Caki2 (cell line): ENCODE data around the gene PLXNA2. TPM values are rescaled to one million over a fixed set of nuclear protein-coding genes. Genes with fewer than 3 reads are reported as not detected.

Experiments
- DNase-seq: peaks from one replicate; pipeline ENCODE4 v3.0.0-alpha.2; 2015; ENCODE audit warnings: low read depth
- in situ Hi-C: cut with HindIII; loops from 2 replicates; pipeline ENCODE4 v1.10.0; 2016; ENCODE audit warnings: low sequenced_read_pairs, low pct_unique_long_range_greater_than_20kb, mixed read lengths
- total RNA-seq: library from RNA; depleted of rRNA; stranded (reverse); fragments of >200 nt; shearing (Covaris generic); gene quantifications from 2 replicates; pipeline ENCODE4 v1.2.3, GENCODE V29; 2014; ENCODE audit warnings: low replicate concordance

PLXNA2 gene
- total RNA-seq, 1 experiment from 2014 or later = 1.6 TPM

DNA sequence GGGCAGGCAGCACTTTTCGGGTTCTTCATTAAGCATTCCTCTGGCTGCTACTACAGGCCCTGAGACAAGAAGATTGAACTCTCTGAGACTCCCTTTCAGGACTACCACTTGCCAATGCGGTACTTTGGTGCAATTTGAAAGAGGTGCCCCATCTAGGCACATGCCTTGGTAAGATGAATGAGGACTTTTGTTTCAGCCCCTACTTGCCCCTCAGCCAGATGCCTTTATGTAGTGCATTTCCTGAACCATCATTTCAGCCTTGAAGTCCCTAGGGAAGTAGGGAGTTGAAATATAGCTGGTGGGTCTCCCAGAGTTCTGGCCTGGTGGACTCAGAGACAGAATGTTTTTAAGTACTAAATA is 123.8 kb downstream of the PLXNA2 start:
- DNase-seq = no peak
- in situ Hi-C loops = no loop called here

DNA sequence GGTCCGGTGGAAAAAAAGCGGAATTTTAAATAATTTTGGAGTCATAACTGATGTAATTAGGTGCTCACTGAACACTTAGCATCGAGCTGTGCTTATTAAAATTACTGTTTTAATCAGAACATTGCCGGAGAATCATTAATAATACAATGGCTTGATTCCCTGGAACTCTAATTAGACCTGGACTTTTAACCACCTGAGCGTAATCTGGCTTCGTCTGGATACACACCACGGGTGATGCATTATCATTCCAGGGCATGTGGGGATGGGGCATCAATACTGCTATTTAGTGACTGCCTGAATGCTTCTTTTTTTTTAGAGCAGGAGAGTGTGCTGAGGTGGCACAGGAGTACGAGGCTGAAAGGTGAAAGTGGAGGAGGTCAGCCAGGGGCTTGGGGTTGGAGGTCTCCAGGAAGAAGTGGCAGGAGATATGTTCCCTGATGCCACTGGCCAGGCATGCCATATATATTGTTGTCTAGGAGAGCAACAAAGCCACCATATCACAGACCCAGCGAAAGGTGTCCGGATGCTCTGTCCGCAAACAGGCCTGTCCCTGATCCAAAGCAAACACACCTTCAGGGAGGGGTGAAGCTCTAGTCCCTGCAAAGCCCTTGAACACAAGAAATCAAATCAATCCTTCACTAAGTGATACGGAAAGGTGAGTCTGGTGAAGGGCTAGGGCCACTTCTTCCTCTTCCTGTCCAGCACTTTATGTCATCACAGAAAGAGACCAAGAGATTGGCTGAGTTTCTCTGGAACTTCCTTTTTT is 125.2 kb downstream of the PLXNA2 start:
- in situ Hi-C loops = no loop called here
- DNase-seq = no peak

DNA sequence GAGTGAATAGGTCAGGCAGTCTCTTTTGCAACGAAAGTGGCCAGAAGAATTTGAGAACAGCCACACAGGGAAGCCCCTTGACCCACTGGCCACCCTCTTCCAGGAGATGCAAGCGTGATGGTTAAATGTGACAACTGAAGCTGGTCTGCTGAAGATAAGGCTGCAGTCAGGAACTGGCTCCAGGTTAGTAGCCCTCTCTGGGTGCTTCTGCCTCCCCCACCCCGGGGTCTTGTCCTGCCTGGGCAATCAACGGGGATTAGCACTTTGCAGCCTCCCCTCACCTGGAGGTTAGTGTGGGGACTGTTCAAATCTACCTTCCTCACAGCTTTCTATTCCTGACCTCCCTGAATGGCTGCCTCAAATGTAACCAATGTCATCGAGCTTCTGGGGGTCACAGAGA is 125.9 kb downstream of the PLXNA2 start:
- DNase-seq = no peak
- in situ Hi-C loops = no loop called here

DNA sequence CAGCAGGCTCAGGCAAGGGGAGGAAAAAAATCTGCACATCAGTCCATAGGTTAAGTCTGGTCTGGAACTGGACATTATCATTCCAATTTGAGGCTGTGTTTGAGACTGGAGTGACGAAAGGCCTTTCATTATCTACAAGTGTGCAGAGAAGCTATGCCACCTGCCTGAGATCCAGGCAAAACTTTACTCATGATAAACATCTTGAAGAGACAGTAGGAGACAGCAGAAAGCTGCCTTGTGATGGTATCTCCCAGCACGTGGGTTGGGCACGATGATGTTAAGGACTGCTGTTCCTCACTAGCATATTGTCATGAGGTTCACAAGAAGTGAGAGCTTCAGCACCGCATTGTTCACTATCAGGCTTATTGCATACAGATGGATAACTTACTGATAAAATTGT is 126.4 kb downstream of the PLXNA2 start:
- DNase-seq = no peak
- in situ Hi-C loops = no loop called here

DNA sequence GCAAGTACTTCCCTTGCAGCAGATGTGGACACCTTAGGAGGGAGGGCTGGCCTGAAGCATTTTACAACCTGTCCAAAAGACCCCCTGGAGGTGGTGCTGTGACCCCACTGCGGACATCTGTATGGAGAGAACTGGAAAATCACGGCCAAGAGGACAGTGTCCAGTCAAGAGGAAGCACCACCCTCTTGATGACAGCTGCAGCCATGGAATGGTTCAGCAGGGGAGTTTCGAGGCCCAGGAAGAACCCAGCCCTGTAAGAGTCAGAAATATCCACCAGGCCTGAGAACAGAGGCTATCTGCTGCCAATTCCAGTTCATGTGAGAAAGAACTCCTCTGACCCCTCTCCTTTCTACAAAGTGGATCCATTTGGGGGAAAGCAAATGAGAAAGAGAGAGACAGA is 126.8 kb downstream of the PLXNA2 start:
- no peak for DNase-seq
- in situ Hi-C loops = no loop called here

DNA sequence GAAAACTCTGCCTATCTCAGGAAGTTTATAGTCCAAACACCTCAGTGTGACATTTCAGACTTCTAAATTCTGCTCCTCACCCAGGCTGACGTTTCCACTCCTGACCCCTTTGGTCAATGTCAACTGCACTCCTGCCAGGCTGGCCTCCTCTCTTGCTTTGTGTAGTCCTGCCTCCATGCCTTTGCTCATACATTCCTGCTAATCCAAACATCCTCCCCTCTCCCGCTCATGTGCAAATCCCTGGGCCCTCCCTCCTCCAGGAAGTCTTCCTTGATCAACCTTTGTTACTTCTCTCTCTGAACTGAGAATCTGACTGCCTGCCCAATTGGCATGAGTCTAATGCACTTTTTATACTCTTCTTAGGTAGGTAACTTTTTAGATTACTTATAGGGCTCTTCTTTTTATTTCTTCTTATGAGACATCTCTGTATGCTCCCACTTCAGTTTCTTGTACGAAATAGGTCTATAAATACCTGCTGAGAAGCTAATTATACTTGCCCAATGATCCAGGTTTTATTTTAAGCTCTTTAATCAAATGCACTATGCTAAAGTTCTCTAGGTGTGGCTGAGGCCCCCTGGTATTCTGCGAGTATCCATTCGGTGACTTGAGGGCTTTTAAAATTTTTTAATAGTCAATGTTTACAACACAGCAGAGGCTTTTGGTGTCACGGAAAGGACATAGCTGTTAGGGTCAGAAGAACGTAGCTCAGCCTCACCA is 128.1 kb downstream of the PLXNA2 start:
- no peak for DNase-seq
- in situ Hi-C loops = no loop called here

DNA sequence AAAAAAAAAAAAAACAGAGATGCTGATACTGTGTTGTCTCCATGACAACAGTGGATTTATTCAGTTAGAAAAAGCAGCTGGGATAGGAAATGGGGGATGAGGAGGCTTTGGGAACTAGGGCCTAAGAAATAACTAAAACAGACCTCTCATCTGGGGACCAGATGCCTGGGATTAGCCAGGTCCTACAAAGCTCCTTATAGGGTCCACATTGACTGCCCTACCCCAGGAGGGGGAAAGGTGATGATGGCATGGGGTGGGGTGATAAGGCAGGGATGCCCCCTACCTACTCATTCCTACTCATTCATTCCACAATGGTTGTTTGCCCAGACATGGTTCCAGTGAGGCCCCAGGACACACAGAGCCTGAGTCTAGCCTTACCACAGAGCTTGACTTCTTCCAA is 131.2 kb downstream of the PLXNA2 start:
- DNase-seq = no peak
- in situ Hi-C loops = no loop called here

DNA sequence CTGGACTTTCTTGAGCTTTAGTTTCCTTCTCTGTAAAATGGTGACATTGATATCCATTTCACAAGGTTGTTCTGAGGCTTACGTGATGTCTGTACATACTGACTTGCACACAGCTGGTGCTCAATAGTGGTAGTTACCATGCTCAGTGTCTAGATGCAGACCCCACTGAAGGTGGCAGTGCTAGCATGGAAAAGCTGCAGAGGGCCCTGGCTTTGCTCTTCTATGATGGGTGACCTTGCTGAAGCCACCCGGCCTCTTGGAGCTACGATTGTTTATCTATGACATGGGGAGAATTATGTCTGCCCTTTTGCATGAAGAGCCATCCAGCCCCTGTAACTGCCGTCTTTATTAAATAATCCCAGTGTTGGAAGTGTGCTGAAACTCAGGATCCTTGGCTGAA is 131.8 kb downstream of the PLXNA2 start:
- DNase-seq = no peak
- in situ Hi-C loops = no loop called here

DNA sequence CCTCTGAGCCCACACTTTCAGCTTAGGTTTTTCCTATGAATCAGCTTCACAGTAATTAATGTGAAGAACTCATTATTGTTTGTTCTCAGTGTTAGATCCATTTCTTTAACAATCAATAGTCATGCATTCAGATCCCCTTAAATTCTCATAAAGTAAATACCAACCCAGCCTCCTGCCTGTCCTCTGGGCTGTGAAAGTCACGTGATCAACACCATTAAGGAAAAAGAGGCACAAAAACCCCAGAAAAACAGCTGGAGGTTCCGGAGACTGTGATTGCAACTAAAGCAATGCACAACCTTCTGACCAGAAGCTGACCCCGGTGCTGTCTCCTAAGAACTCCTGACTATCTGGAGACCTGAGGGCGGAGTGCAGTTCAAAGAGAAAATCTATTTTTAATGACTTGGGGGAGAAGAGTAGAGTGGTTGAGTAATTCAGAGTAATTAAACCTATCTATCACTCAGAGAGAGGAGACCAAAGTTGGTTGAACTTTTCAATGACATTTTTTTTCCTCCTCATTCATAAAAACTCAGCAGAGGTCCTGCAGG is 132.5 kb downstream of the PLXNA2 start:
- in situ Hi-C loops = no loop called here
- peak; percentile 44 for DNase-seq

DNA sequence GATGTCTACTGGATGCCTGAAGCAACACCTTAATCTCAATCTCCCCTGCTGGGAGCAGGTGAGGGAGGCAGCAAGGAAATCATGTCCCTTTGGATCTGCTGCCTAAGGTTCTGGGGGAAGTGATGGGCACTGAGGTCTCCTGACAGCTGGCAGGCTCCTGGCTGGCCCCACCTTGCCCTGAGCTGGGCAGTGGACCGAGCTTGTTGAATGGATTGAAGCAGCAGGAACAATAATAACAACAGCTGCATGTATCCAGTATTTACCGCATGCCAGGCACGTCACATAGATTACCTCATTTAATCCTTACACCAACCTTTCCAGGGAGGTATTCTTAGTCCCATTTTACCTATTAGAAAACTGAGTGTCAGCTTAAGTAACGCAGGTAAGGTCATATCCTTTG is 133.9 kb downstream of the PLXNA2 start:
- in situ Hi-C loops = no loop called here

DNA sequence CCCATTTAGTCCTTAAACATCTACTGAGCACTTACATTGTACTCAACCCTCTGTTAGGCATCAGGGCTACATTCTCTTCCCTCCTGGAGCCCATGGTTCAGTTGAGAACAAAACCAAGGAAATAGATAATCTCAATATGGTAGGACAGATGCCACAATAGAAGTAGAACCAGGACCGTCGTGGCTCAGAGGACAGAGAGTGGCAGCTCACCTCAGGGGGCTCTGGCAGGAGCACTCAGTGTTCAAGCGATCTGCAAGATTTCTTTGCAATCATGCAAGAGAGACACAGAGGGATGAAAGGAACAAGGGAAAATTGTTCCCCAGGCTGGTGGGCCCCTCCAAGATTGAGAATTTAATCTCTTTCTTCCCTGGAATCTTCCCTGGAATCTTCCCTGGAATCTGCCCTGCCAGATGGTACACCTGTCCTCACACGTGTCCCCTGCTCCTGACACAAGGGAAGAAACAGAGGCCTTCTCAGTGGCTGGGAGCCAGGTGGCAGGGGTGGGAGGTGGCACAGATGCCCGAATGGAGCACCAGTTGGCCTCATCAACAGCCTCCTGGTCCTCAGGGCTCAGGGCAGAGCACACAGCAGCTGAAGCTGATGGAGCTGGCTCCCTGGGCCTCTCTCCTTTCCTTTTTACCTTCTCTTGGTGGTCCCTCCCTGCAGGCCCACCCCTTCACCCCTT is 135.4 kb downstream of the PLXNA2 start:
- in situ Hi-C loops = no loop called here
- no peak for DNase-seq

More for the DNA sequence above, 133.9 kb downstream of the PLXNA2 start:
- no peak for DNase-seq

DNA sequence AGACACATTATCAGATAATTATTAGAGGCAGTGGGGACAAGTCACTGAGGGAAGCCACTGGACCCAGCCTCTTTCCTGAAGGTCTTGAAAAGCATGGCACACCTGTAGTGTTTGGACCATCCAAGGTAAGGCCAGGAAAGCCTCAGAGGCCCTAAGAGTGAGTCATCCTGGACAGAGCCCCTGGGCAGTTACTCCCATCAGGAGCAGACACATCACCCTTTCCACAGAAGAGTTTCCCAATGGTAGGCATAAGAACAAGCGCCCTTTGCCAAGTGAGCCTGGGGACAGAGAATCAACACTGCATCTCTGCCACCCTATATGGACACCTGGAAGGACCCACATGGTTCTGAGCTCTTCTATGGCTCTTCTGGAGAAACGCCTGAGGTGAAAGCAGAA is 136.0 kb downstream of the PLXNA2 start:
- in situ Hi-C loops = no loop called here
- DNase-seq = no peak

DNA sequence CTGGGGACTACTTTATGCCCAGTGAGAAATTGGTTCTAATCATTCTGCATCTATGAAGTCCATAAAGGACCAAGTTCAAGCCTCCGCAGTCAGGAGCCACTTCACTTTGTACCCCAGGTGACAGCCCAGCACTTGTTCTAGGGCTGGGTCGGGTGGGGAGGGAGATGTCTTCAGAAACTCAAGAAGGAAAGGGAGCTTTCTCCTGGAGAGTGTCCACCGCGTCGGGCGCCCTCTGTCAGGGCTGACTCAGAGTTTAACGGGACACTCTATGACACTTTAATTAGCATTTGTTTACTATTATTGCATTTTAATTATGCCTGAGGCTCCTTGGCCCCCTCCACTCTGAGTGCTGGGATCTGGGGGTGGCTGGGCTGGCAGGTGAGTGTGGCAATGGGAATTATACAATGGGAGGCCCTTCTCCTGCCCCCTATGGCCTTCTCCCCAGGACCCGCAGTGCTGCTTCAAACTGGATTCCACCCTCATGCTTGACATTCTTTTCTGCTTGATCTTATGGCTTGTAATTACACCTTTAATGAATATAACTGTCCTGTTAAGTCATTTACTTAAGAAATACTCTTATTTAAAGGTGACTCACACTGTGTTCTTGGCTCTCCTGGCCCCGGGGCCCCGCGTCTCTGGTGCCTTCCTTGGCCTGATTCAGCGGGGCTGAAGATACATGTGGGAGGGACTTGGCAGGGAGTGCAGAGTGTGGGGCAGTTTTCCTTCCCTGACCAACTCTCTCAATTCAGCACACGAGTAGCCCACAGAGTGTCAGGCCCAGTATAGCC is 136.6 kb downstream of the PLXNA2 start:
- peak; percentile 54 for DNase-seq

DNA sequence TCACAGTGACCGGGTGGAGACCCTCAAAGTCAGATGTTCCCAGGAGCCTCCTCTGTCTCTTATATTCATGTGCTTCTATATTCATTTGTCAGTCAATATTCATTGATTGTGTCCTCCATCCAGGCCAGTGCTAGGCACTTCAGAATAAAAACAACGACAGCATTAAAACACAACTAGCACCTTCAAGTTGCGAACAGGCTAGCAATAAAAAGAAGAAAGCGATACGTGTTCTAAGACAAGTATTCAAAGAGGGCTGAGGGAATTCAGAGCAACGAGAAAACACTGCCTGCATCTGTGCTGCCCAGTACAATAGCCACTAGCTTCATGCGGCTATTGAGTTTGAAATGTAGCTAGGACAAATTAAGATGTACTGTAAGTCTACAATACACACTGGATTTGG is 138.0 kb downstream of the PLXNA2 start:
- no peak for DNase-seq
- in situ Hi-C loops = no loop called here

More for the DNA sequence above, 136.6 kb downstream of the PLXNA2 start:
- in situ Hi-C loops = no loop called here

DNA sequence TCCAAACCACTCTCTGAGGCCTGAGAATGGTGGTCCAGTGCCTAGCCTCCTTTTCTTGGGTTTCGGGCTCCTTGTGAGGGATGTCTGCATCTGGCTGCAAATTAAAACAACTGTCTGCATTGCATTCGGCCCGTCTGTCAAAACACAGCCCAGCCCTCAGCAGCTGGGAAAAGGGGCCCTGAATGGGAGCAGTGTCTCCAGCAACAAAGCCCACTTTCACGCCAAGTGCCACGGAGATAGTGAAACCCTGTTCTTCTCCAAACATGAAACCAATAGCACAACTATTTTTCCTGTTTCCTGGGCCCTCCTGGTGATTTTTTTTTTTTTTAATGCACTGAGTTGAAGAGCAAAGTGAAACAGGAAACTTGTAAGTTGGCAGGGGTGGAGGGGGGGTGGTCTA is 138.4 kb downstream of the PLXNA2 start:
- in situ Hi-C loops = no loop called here
- no peak for DNase-seq

DNA sequence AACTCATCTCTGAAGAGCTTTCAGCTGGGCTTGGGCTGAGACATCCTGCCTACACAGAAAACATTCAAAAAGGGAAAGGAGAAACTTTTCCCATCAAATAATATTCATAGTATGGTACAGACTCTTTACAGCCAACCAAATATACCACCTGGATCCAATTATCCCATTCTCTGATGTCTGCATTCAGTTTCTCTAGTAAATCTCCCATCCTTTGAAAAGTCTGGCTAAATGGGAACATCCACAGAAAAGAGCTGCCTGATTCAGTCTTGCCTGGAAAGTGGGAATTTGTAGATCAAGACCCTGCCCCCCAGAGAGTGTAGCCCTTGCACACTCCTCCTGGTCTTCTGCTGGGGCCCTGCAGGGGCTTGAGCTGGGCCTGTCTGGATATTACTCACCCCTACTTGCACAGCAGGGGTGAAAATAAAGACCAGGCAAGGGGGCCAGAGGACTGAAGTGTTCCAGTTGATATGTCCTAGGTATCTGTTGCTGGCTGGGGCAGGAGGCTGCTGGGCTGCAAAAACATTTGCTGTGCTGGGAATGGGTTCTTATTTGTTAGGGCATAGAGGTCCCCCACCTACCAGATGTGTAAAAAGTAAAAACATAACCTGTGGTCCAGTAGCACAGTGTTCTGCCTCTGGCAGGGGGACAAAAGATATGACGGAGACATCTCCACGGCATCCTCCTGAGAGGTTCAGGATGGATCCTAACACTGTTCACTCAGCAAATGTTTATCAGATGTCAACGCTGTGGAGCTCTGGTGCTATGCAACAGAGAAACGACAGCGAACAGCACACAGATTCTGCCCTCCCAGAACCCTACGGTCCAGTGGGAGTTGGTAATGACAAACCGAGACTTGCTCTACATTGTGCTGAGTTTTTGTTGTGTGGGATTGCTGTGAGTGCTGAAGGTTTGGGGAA is 140.3 kb downstream of the PLXNA2 start:
- DNase-seq = no peak
- in situ Hi-C loops = no loop called here

DNA sequence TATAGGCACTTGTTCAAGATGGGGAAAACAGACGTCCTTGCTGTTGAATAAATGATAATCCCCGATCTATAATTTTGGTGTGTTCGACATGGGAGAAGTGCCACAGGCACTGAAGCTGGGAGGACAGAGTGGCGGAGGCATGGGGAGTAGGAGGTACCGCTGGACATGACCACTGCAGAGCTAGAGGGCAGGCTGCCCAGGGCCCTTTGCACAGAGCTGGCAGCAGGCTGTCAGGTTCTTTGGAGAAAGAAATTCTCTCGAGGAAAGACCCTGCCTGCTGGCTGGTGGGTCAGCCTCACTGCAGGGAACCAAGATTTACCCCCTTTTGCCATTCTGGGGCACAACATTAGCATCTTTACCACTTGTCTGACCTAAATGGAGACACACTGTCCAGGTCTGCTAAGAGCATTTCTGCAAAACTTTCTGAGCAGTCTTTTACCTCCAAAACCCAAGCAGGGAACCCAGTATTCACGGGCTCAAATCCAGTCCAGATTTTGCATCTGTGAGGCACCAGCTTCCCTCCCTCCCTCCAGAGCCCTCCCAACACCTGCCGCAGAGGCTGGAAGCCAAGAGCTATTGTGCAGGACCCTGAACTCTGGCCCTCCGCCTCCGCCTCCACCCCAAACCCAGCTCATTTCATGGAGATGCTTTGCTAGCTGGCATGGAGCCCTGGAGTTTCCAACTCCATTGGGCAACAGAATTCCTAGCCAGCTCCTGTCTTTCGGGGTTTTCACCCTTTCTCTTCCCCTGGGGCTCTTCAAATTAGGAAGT is 142.3 kb downstream of the PLXNA2 start:
- in situ Hi-C loops = no loop called here
- DNase-seq = no peak
